Skin epidermis (tissue), 12 donors: ENCODE measurements around the gene JPH3.
A peak's percentile ranks its signal among the peaks of the same experiment; 100 is the strongest.

ENCODE experiments used
- H3K27ac ChIP-seq, 21 experiments: fragments of 200-600 bp; sonication (generic) in 11 of 21; one replicate each; pipeline ENCODE4 v1.5.0; 2020; ENCODE audit warnings: mild to moderate bottlenecking in 3 of 21, inconsistent platforms in 2 of 21, moderate library complexity in 2 of 21
- H3K4me3 ChIP-seq, 7 experiments: fragments of 200-600 bp; sonication (generic) in 2 of 7; one replicate each; pipeline ENCODE4 v1.5.0; 2020; ENCODE audit warnings: inconsistent platforms in 2 of 7, mild to moderate bottlenecking in 2 of 7, moderate library complexity in 1 of 7

Gene JPH3

GRCh38 chr16:87595712-87596111 lies 6.6 kb upstream of the JPH3 start:
- no peak overlapping the region for H3K4me3 ChIP-seq
- H3K27ac ChIP-seq = no peak overlapping the region

- H3K4me3 ChIP-seq = no peak overlapping the region
- H3K27ac ChIP-seq = no peak overlapping the region
Measured at GRCh38 chr16:87597324-87597830, 4.9 kb upstream of the JPH3 start.

- Histone ChIP-seq H3K27ac (no peak overlapping the region), H3K4me3 (no peak overlapping the region)
Measured at GRCh38 chr16:87598431-87598830, 3.9 kb upstream of the JPH3 start.

GRCh38 chr16:87600246-87600645 lies 2.1 kb upstream of the JPH3 start:
- Histone ChIP-seq H3K4me3 (no peak overlapping the region), H3K27ac (no peak overlapping the region)

- Histone ChIP-seq H3K27ac (no peak overlapping the region), H3K4me3 (peak overlapping the region in 1 of 7 experiments; percentile 19)
Measured at GRCh38 chr16:87601401-87601981, 817 bp upstream of the JPH3 start.

- H3K27ac ChIP-seq = no peak overlapping the region
- H3K4me3 ChIP-seq = peak overlapping the region in 3 of 7 experiments; percentile 17 to 31 (median 22)
Measured at GRCh38 chr16:87602821-87603683, 744 bp downstream of the JPH3 start.

GRCh38 chr16:87603684-87604633 lies 1.7 kb downstream of the JPH3 start:
- Histone ChIP-seq H3K27ac (no peak overlapping the region), H3K4me3 (peak overlapping the region in 1 of 7 experiments; percentile 31)

- Histone ChIP-seq H3K4me3 (peak overlapping the region in 1 of 7 experiments; percentile 31), H3K27ac (no peak overlapping the region)
Measured at GRCh38 chr16:87604634-87605111, 2.4 kb downstream of the JPH3 start.

- Histone ChIP-seq H3K27ac (no peak overlapping the region), H3K4me3 (no peak overlapping the region)
Measured at GRCh38 chr16:87607223-87607622, 4.9 kb downstream of the JPH3 start.

- H3K27ac ChIP-seq = no peak overlapping the region
- H3K4me3 ChIP-seq = no peak overlapping the region
Measured at GRCh38 chr16:87607871-87608270, 5.6 kb downstream of the JPH3 start.

GRCh38 chr16:87608400-87608985 lies 6.2 kb downstream of the JPH3 start:
- Histone ChIP-seq H3K27ac (no peak overlapping the region), H3K4me3 (no peak overlapping the region)

GRCh38 chr16:87610026-87610425 lies 7.7 kb downstream of the JPH3 start:
- H3K27ac ChIP-seq = no peak overlapping the region

GRCh38 chr16:87611456-87611855 lies 9.1 kb downstream of the JPH3 start:
- Histone ChIP-seq H3K4me3 (no peak overlapping the region), H3K27ac (no peak overlapping the region)

More at GRCh38 chr16:87610026-87610425, 7.7 kb downstream of the JPH3 start:
- H3K4me3 ChIP-seq = no peak overlapping the region

GRCh38 chr16:87613961-87614360 lies 11.7 kb downstream of the JPH3 start:
- H3K4me3 ChIP-seq = no peak overlapping the region
- no peak overlapping the region for H3K27ac ChIP-seq

GRCh38 chr16:87615621-87616041 lies 13.3 kb downstream of the JPH3 start:
- Histone ChIP-seq H3K27ac (no peak overlapping the region), H3K4me3 (no peak overlapping the region)

GRCh38 chr16:87616556-87616955 lies 14.2 kb downstream of the JPH3 start:
- H3K4me3 ChIP-seq = no peak overlapping the region

GRCh38 chr16:87618216-87618615 lies 15.9 kb downstream of the JPH3 start:
- no peak overlapping the region for H3K4me3 ChIP-seq
- no peak overlapping the region for H3K27ac ChIP-seq

More at GRCh38 chr16:87616556-87616955, 14.2 kb downstream of the JPH3 start:
- H3K27ac ChIP-seq = no peak overlapping the region

- Histone ChIP-seq H3K27ac (no peak overlapping the region), H3K4me3 (no peak overlapping the region)
Measured at GRCh38 chr16:87619360-87620200, 17.3 kb downstream of the JPH3 start.

- Histone ChIP-seq H3K27ac (no peak overlapping the region), H3K4me3 (no peak overlapping the region)
Measured at GRCh38 chr16:87620201-87620495, 17.8 kb downstream of the JPH3 start.
